GM19239 (cell line): ENCODE data around the gene EDIL3.
"Not testable (repeated sequence)": the region's sequence is repeated elsewhere in the genome, so short reads cannot be mapped to it uniquely, and the experiment has no call there.

Experiments used
- DNase-seq: peaks from one replicate; pipeline ENCODE4 v3.0.0; 2011; ENCODE audit warnings: low spot score; ENCODE audit not compliant: insufficient read length
- FAIRE-seq: peaks from 2 replicates; lab custom pipeline; 2011; peaks lifted over from hg19 to GRCh38; lab: Jason Lieb, UNC

The EDIL3 gene

GRCh38 chr5:84213212-84213611 lies 171.5 kb downstream of the EDIL3 start:
- FAIRE-seq (no peak), DNase-seq (no peak)

- DNase-seq (no peak), FAIRE-seq (no peak)
Measured at GRCh38 chr5:84204772-84205171, 179.9 kb downstream of the EDIL3 start.

- no peak for DNase-seq
- no peak for FAIRE-seq
Measured at GRCh38 chr5:84202136-84202535, 182.5 kb downstream of the EDIL3 start.

GRCh38 chr5:84197538-84197937 lies 187.1 kb downstream of the EDIL3 start:
- FAIRE-seq: no peak

GRCh38 chr5:84191281-84191680 lies 193.4 kb downstream of the EDIL3 start:
- no peak for FAIRE-seq
- no peak for DNase-seq

More at GRCh38 chr5:84197538-84197937, 187.1 kb downstream of the EDIL3 start:
- no peak for DNase-seq

DNA sequence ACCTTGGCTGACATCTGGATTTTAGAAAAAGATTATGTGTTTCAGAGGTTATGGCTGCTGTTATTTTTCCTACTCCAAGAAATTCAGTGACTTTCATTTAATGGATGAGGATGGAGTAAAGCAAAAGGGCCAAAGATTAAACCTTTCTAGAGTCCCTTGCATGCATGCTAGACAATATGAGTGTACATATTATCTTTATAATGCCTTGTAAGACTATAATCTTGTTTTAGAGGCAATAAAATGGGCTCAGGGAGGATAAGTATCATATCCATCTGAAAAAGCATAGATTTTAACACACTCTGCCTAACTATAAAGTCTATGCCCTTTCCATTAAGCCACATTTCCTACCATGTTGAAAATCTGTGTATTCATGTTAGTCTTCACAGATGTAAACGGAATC lies 199.8 kb downstream of the EDIL3 start:
- DNase-seq: no peak
- FAIRE-seq: no peak

- FAIRE-seq (no peak), DNase-seq (no peak)
Measured at GRCh38 chr5:84181093-84181492, 203.6 kb downstream of the EDIL3 start.

GRCh38 chr5:84168841-84169240 lies 215.8 kb downstream of the EDIL3 start:
- FAIRE-seq (no peak), DNase-seq (no peak)

DNA sequence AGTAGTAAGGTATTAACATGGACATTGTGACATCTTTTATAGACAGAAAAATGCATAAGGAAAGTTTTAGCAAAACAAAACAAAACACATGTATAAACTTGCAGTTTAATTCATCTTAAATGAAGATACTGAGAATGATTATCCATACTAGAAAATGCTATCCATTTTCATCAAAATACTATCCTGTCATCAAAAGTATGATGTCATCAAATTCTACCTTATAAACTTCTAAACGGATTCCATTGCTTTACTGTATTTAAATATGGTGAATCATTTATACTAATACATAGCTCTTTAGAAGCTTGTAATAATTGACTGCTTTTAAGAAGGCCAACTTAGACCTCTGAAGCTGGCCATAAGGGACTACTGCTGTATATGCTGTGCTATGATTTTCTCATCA lies 221.0 kb downstream of the EDIL3 start:
- FAIRE-seq (no peak), DNase-seq (no peak)

- FAIRE-seq (no peak), DNase-seq (no peak)
Measured at GRCh38 chr5:84162695-84163094, 222.0 kb downstream of the EDIL3 start.

DNA sequence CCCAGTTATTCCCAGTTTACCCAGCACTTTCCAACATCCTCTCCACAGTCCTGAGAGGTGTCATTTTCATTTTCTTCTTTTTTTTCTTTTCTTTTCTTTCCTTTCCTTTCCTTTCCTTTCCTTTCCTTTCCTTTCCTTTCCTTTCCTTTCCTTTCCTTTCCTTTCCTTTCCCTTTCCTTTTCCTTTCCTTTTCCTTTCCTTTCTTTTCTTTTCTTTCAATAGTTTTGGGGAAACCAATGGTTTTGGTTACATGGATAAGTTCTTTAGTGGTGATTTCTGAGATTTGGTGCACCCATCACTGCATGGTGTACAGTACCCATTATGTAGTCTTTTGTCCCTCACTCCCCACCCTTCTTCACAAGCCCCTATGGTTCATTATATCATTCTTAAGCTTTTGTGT lies 224.0 kb downstream of the EDIL3 start:
- DNase-seq, FAIRE-seq: not testable (repeated sequence)

- FAIRE-seq (no peak), DNase-seq (no peak)
Measured at GRCh38 chr5:84149094-84149493, 235.6 kb downstream of the EDIL3 start.

DNA sequence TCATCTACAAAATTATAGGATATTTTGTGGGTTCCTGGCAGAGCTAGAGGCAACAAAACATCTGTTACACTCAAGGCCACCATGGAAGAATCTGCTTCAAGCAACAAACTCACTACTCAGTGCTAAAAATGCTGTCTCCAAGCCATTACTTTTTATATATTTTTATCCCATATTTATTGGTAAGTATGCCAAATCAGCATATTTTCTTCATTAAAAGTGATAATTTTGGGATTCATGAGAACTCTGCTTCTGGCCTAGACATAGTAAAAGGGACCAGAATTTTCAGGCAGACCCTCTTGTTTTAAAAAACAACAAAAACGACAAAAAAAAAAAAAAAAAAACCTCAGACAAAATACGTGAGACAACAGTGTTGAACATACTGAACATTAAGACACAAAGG lies 236.0 kb downstream of the EDIL3 start:
- FAIRE-seq (no peak), DNase-seq (no peak)

- DNase-seq: no peak
- FAIRE-seq: no peak
Measured at GRCh38 chr5:84137541-84137940, 247.1 kb downstream of the EDIL3 start.

GRCh38 chr5:84131372-84131771 lies 253.3 kb downstream of the EDIL3 start:
- no peak for FAIRE-seq
- DNase-seq: no peak

- no peak for DNase-seq
- FAIRE-seq: no peak
Measured at GRCh38 chr5:84130006-84130580, 254.6 kb downstream of the EDIL3 start.

GRCh38 chr5:84125216-84125615 lies 259.5 kb downstream of the EDIL3 start:
- FAIRE-seq (no peak), DNase-seq (no peak)

- FAIRE-seq: no peak
- no peak for DNase-seq
Measured at GRCh38 chr5:84119252-84119651, 265.4 kb downstream of the EDIL3 start.

DNA sequence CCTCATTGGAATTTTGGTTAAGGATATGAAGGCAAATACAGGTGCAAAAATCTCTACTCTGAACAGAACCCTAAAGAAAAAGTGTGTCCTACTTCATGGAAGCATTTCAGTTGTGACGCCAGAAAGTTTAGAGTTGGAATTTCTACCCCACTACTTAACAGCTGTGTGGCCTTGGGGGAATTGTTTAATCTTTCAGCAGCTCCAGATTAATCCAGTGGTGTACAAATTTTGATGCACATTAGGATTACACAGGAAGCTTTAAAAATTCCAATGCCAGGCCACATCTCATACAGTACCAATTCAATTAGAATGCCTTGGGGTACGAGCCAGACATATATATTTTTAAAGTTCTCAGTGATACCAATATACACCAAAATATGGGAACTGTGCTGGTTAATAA lies 266.1 kb downstream of the EDIL3 start:
- DNase-seq (no peak), FAIRE-seq (no peak)

DNA sequence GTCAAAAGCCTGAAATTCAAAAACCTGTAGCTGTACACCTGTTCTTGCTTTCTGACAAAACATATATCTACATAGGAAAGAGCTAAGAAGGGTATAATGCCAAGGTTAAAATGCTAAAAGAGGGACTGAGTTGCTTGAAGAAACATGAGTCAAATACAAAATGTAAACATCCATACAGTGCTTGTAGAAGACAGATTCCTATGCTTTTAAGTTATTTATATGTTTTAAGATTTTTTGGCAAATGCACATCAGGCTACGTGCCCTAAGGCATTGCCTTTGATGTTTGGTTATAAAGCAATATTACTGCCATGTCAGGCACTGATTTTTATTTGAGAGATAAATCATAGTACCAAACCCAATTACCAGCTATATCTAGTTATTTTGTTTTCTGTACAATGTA lies 269.0 kb downstream of the EDIL3 start:
- no peak for DNase-seq
- FAIRE-seq: no peak

GRCh38 chr5:84113246-84114105 lies 271.2 kb downstream of the EDIL3 start:
- no peak for FAIRE-seq

GRCh38 chr5:84092738-84093137 lies 291.9 kb downstream of the EDIL3 start:
- no peak for FAIRE-seq
- no peak for DNase-seq

More at GRCh38 chr5:84113246-84114105, 271.2 kb downstream of the EDIL3 start:
- no peak for DNase-seq
